ENCODE results near the gene NUDT14. TPM values are rescaled to one million over a fixed set of nuclear protein-coding genes. Genes with fewer than 3 reads are reported as not detected.

The NUDT14 gene
- total RNA-seq, 1 experiment from 2014 or later: 50.8 TPM

GRCh38 chr14:105137481-105138020, 43.6 kb downstream of the NUDT14 start:
- H4K20me1 ChIP-seq (ENCODE audit: low read length): no peaks in the 10 kb centered on the region
- H3K27me3 ChIP-seq (ENCODE audit: low read length): no peaks in the 10 kb centered on the region
- POLR2A ChIA-PET (ENCODE audit: unreplicated experiment): no interaction called here
- H3K79me2 ChIP-seq (ENCODE audit: low read length): no peaks in the 10 kb centered on the region
- H3K4me3 ChIP-seq (ENCODE audit: low read length): no peak overlapping the region
- no peaks in the 10 kb centered on the region for H3F3A ChIP-seq (ENCODE audit: low read length, unreplicated experiment)
- H3K36me3 ChIP-seq (ENCODE audit: low read depth, low read length): no peaks in the 10 kb centered on the region
- no peaks in the 10 kb centered on the region for H3K4me1 ChIP-seq (ENCODE audit: insufficient read depth, low read length)
- H3K4me2 ChIP-seq (ENCODE audit: low read length): no peak overlapping the region
- CTCF ChIA-PET: no interaction called here
- H3K9me3 ChIP-seq (ENCODE audit: low read length): no peaks in the 10 kb centered on the region
- ATAC-seq (no peak), DNase-seq (no peak)
- H3K27ac ChIP-seq (ENCODE audit: low read length): no peak overlapping the region
- intact Hi-C loops (cut with micrococcal nuclease): no loop called here
- no peak overlapping the region for H2AFZ ChIP-seq (ENCODE audit: low read length)
- TF ChIP-seq EZH2 (IDR thresholded peaks at IDR 0.05; ENCODE audit: low read length, unreplicated experiment) (no peak), EZH2phosphoT487 (IDR thresholded peaks at IDR 0.05; ENCODE audit: borderline replicate concordance, low read length) (no peak)
- TF ChIP-seq, protein P1, sequence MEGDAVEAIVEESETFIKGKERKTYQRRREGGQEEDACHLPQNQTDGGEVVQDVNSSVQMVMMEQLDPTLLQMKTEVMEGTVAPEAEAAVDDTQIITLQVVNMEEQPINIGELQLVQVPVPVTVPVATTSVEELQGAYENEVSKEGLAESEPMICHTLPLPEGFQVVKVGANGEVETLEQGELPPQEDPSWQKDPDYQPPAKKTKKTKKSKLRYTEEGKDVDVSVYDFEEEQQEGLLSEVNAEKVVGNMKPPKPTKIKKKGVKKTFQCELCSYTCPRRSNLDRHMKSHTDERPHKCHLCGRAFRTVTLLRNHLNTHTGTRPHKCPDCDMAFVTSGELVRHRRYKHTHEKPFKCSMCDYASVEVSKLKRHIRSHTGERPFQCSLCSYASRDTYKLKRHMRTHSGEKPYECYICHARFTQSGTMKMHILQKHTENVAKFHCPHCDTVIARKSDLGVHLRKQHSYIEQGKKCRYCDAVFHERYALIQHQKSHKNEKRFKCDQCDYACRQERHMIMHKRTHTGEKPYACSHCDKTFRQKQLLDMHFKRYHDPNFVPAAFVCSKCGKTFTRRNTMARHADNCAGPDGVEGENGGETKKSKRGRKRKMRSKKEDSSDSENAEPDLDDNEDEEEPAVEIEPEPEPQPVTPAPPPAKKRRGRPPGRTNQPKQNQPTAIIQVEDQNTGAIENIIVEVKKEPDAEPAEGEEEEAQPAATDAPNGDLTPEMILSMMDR (conservative IDR thresholded peaks at IDR 0.05; ENCODE audit: low read depth, low read length): no peak
- H3K9ac ChIP-seq (ENCODE audit: low read length): no peak overlapping the region
- BruUV-seq (replicated peaks): no TSS peak
- no peaks in the 10 kb centered on the region for H3K9me2 ChIP-seq (replicated peaks; ENCODE audit: low read length)

DNA sequence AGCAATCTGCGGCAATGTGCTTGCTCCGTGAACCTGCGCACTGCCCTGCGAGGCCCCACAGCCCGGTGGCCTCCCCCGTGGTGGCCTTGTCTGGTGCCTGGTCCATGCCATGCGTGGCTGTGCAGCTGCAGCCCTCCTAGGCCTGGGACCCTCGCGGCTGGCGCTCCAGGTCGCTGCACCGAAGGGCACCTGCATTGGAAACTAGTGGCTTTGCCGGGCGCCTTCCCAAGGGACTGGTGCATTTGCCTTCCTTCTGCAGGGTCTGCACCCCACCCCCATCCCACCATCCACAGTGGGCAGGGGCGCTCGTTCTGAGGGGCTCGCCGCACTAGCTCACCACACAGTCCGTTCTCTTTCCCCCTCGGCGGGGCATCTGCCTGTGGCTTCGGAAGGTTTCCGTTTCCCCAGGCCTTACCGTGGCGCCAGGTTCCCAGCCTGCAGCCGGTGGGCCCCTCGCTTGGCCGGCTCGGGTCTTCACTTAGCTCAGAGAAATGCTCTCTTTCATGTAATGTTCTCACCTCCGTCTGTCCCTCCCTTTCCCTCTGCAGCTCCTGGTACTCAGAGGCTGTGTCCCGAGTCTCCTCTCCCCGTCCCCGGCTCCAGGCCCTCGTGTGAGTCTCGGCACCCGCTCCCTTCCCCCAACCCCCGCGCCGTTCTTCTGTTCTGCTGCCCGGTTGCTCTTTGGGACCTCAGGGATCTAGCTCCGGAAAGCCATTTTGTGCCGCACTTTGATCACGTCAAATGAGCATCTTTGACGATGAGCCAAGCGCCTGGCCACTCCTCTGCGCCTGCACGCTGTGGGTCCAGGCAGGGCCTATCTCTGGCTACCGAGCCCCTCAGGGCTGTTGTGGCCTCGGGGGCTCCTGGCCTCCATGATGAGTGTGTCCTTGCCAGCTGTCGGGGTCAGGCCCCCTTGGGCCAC, 44.5 kb downstream of the NUDT14 start:
- H3K27me3 ChIP-seq (ENCODE audit: low read length): no peaks in the 10 kb centered on the region
- H3K27ac ChIP-seq (ENCODE audit: low read length): no peak overlapping the region
- H3K79me2 ChIP-seq (ENCODE audit: low read length): no peaks in the 10 kb centered on the region
- intact Hi-C loops (cut with micrococcal nuclease): no loop called here
- no peaks in the 10 kb centered on the region for H3K9me2 ChIP-seq (replicated peaks; ENCODE audit: low read length)
- no peaks in the 10 kb centered on the region for H4K20me1 ChIP-seq (ENCODE audit: low read length)
- no peak overlapping the region for H3K4me3 ChIP-seq (ENCODE audit: low read length)
- no peaks in the 10 kb centered on the region for H3F3A ChIP-seq (ENCODE audit: low read length, unreplicated experiment)
- POLR2A ChIA-PET (ENCODE audit: unreplicated experiment): no interaction called here
- peaks cover 3% of the 10 kb centered on the region; the same call in 1 of the 2 replicates for H3K9me3 ChIP-seq (ENCODE audit: low read length)
- ATAC-seq (no peak), DNase-seq (no peak)
- BruUV-seq (replicated peaks): no TSS peak
- H3K4me1 ChIP-seq (ENCODE audit: insufficient read depth, low read length): no peaks in the 10 kb centered on the region
- CTCF ChIA-PET: interaction anchor here (0.6 kb wide), 1 partner anchor 38 kb away, joined by 4 read pairs; no protein-coding TSS in a partner anchor
- TF ChIP-seq EZH2phosphoT487 (IDR thresholded peaks at IDR 0.05; ENCODE audit: borderline replicate concordance, low read length) (no peak), EZH2 (IDR thresholded peaks at IDR 0.05; ENCODE audit: low read length, unreplicated experiment) (no peak)
- TF ChIP-seq, protein P1 (conservative IDR thresholded peaks at IDR 0.05; ENCODE audit: low read depth, low read length): no peak
- H3K36me3 ChIP-seq (ENCODE audit: low read depth, low read length): no peaks in the 10 kb centered on the region
- H3K9ac ChIP-seq (ENCODE audit: low read length): no peak overlapping the region
- H3K4me2 ChIP-seq (ENCODE audit: low read length): no peak overlapping the region
- H2AFZ ChIP-seq (ENCODE audit: low read length): no peak overlapping the region

All from PC-3 (cell line).